ENCODE measurements around the gene GALNTL6. TPM values are rescaled to one million over a fixed set of nuclear protein-coding genes. Genes with fewer than 3 reads are reported as not detected.

Gene GALNTL6
- total and polyA plus RNA-seq, 4 donors = 6.1 to 25.4 (median 22.5) TPM

DNA sequence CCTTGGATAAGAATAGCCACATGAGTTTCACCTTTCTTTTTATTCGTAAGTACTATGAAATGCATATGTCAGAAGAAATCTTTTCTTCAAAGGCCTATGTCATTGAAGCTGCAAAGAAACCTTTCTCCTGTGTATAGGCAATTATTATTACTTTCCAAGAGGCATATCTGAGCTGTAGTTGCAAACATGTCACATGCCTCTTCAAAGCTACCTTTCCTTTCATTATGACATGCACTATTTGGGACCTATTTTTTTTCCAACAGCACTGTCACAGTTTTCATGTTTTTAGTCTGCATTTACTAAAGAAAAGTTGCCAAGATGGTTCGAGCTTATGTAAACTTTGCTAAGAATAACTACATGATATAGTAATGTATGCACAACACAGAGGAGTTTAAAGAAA, 806.6 kb downstream of the GALNTL6 start:
- Histone ChIP-seq H3K36me3 (ENCODE audit: control insufficient read depth, insufficient read depth, low read length) (no peaks in the 10 kb centered on the region), H3K9me3 (ENCODE audit: control insufficient read depth, insufficient read depth, low read length) (no peaks in the 10 kb centered on the region), H3K4me3 (ENCODE audit: low read depth, low read length) (no peak overlapping the region), H3K27me3 (ENCODE audit: control insufficient read depth, insufficient read depth, low read length) (no peaks in the 10 kb centered on the region), H3K27ac (ENCODE audit: low read depth, low read length) (no peak overlapping the region), H3K4me1 (ENCODE audit: control insufficient read depth, insufficient read depth, low read length) (no peaks in the 10 kb centered on the region)
- DNase-seq (ENCODE audit: low read depth in 4 of 6, low spot score in 6 of 6) = no peak
- WGBS (ENCODE audit: insufficient coverage) = no CpG with 5 or more reads among the region's 2 CpGs

DNA sequence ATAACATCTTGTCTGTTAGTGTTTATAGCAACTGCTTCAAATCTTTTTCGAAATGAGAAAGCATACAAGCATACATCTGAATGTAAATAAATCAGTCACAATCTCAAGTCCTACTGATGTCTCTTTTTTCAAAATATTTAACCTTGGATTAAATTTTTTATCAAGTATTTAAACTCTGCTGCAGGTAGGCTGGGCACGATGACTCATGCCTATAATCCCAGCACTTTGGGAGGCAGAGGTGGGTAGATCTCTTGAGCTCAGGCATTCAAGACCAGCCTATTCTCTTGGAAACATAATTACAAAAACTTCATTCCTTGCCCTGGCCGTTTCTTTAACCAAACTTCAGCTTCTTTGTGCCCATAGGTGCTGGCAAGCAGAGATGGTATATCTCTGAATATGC, 815.1 kb downstream of the GALNTL6 start:
- no peaks in the 10 kb centered on the region for H3K4me1 ChIP-seq (ENCODE audit: control insufficient read depth, insufficient read depth, low read length)
- H3K9me3 ChIP-seq (ENCODE audit: control insufficient read depth, insufficient read depth, low read length) = no peaks in the 10 kb centered on the region
- WGBS (ENCODE audit: insufficient coverage) = no CpG with 5 or more reads among the region's 3 CpGs
- DNase-seq (ENCODE audit: low read depth in 4 of 6, low spot score in 6 of 6) = no peak
- no peaks in the 10 kb centered on the region for H3K36me3 ChIP-seq (ENCODE audit: control insufficient read depth, insufficient read depth, low read length)
- H3K4me3 ChIP-seq (ENCODE audit: low read depth, low read length) = no peak overlapping the region
- no peak overlapping the region for H3K27ac ChIP-seq (ENCODE audit: low read depth, low read length)
- no peaks in the 10 kb centered on the region for H3K27me3 ChIP-seq (ENCODE audit: control insufficient read depth, insufficient read depth, low read length)

DNA sequence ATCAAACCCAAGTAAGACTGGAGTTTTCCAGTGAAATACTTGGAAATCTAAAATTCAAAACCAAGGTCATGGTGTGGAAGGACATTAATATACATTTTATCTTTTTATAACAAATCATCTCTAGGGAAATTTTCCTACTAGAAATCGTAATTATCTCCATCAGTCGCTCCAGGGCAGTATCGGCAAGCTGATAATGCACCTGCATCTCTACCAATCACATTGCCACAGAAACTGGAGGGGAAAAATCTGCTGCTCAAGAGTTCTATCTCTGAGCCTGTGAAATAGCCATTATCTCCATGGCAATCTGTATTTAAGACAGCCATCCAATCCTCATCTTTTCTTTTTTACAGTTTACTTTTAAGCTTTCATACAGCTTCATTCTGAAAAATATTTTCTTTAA, 817.1 kb downstream of the GALNTL6 start:
- no peak overlapping the region for H3K4me3 ChIP-seq (ENCODE audit: low read depth, low read length)
- H3K9me3 ChIP-seq (ENCODE audit: control insufficient read depth, insufficient read depth, low read length) = no peaks in the 10 kb centered on the region
- no peak overlapping the region for H3K27ac ChIP-seq (ENCODE audit: low read depth, low read length)
- no peaks in the 10 kb centered on the region for H3K27me3 ChIP-seq (ENCODE audit: control insufficient read depth, insufficient read depth, low read length)
- WGBS (ENCODE audit: insufficient coverage) = 67% methylated on average over 3 of the region's 3 CpGs
- peak in 1 of 6 donors; percentile 24 for DNase-seq (ENCODE audit: low read depth in 4 of 6, low spot score in 6 of 6)
- H3K4me1 ChIP-seq (ENCODE audit: control insufficient read depth, insufficient read depth, low read length) = no peaks in the 10 kb centered on the region
- no peaks in the 10 kb centered on the region for H3K36me3 ChIP-seq (ENCODE audit: control insufficient read depth, insufficient read depth, low read length)

DNA sequence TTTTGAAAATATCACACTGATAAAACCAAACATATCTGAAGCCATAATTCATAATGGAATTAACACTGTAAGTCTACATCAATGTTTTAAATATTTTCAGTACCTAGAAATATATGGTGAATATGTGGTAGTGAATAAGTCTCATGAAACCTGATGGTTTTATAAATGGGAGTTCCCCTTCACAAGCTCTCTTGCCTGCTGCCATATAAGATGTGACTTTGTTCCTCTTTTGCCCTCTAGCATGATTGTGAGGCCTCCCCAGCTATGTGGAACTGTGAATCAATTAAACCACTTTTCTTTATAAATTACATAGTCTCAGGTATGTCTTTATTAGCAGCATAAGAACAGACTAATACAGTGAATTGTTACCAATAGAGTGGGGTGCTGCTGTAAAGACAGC, 818.6 kb downstream of the GALNTL6 start:
- Histone ChIP-seq H3K9me3 (ENCODE audit: control insufficient read depth, insufficient read depth, low read length) (no peaks in the 10 kb centered on the region), H3K36me3 (ENCODE audit: control insufficient read depth, insufficient read depth, low read length) (no peaks in the 10 kb centered on the region), H3K4me3 (ENCODE audit: low read depth, low read length) (no peak overlapping the region), H3K27me3 (ENCODE audit: control insufficient read depth, insufficient read depth, low read length) (no peaks in the 10 kb centered on the region), H3K27ac (ENCODE audit: low read depth, low read length) (no peak overlapping the region), H3K4me1 (ENCODE audit: control insufficient read depth, insufficient read depth, low read length) (no peaks in the 10 kb centered on the region)
- no peak for DNase-seq (ENCODE audit: low read depth in 4 of 6, low spot score in 6 of 6)

DNA sequence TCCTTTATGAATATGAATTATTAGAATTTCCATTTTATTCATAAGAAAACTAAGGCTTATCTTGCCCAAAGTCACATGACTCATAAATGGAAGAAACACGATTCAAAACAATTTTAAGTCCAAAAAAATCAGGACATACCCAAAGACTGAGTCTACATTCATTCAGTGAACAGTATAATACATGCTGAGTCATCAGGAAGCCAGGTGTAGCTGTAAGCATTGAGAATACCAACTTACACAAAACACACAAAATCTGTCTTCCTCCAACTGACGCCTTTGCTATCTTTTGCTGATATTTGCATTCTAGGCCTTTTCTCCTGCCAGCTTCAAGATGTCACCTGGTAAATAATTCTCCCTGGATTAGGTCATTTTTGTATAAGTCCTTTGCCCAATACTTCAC, 835.3 kb downstream of the GALNTL6 start:
- 86% methylated on average over 1 of the region's 2 CpGs for WGBS (ENCODE audit: insufficient coverage)
- H3K36me3 ChIP-seq (ENCODE audit: control insufficient read depth, insufficient read depth, low read length) = no peaks in the 10 kb centered on the region
- no peaks in the 10 kb centered on the region for H3K4me1 ChIP-seq (ENCODE audit: control insufficient read depth, insufficient read depth, low read length)

DNA sequence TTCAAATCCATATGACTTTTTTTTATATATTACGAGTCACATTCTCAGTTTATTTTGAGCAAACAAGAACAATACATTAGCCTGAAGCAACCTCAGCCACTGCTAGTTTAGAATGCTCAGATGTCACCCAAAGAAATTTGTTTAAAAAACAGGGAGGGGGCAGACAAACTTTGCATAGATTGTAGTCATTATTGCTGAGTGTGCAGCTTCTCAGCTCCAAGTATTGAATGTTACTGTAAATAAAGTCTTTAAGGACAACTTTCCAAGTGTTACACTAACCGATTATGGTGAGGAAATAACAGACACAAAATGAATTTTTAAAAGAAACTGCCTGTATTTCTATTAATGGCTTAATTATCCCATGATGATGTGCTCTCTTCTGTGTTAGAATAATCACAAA, 835.9 kb downstream of the GALNTL6 start:
- DNase-seq (ENCODE audit: low read depth in 4 of 6, low spot score in 6 of 6) = no peak
- H3K36me3 ChIP-seq (ENCODE audit: control insufficient read depth, insufficient read depth, low read length) = no peaks in the 10 kb centered on the region
- no peaks in the 10 kb centered on the region for H3K9me3 ChIP-seq (ENCODE audit: control insufficient read depth, insufficient read depth, low read length)
- no peaks in the 10 kb centered on the region for H3K4me1 ChIP-seq (ENCODE audit: control insufficient read depth, insufficient read depth, low read length)
- no peaks in the 10 kb centered on the region for H3K27me3 ChIP-seq (ENCODE audit: control insufficient read depth, insufficient read depth, low read length)
- H3K27ac ChIP-seq (ENCODE audit: low read depth, low read length) = no peak overlapping the region
- no CpG with 5 or more reads among the region's 2 CpGs for WGBS (ENCODE audit: insufficient coverage)
- no peak overlapping the region for H3K4me3 ChIP-seq (ENCODE audit: low read depth, low read length)

More for the DNA sequence above, 835.3 kb downstream of the GALNTL6 start:
- no peaks in the 10 kb centered on the region for H3K27me3 ChIP-seq (ENCODE audit: control insufficient read depth, insufficient read depth, low read length)
- no peak for DNase-seq (ENCODE audit: low read depth in 4 of 6, low spot score in 6 of 6)
- no peak overlapping the region for H3K4me3 ChIP-seq (ENCODE audit: low read depth, low read length)
- no peak overlapping the region for H3K27ac ChIP-seq (ENCODE audit: low read depth, low read length)
- H3K9me3 ChIP-seq (ENCODE audit: control insufficient read depth, insufficient read depth, low read length) = no peaks in the 10 kb centered on the region

DNA sequence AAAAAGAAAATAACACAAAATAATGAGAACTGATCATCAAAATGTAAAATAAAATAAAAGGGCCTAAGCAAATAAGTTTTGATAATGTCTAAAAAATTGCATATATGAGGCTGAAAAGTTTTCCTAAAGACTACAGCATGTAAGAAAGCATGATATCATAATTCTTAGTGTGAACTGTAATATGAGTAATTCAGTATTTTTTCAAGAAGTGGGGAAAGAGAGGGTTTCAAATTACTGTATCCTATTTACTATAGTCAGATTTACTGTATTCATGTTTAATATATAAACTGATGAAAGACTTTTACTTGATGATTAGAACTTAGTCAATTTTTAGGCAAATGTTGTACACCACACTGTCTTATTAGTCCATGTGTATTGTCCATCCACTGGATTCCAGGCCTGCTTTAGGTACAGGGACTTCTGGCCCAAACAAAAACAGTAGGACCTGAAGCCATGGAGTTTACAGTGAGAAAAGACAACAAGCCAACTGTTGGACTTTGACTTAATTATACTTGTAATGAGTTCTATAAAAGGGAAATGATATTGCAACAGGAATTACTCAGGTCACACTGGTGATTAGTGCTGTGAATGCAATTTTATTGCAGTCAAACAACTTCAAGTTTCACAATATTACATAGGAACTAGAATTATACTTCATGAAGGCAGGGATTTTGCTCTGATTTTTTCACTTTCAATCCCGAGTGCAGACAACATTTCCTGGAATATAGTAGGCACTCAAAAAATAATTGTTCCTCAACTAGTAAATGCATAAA, 837.7 kb downstream of the GALNTL6 start:
- Histone ChIP-seq H3K27ac (ENCODE audit: low read depth, low read length) (no peak overlapping the region), H3K4me3 (ENCODE audit: low read depth, low read length) (no peak overlapping the region), H3K36me3 (ENCODE audit: control insufficient read depth, insufficient read depth, low read length) (no peaks in the 10 kb centered on the region), H3K9me3 (ENCODE audit: control insufficient read depth, insufficient read depth, low read length) (no peaks in the 10 kb centered on the region), H3K4me1 (ENCODE audit: control insufficient read depth, insufficient read depth, low read length) (no peaks in the 10 kb centered on the region), H3K27me3 (ENCODE audit: control insufficient read depth, insufficient read depth, low read length) (no peaks in the 10 kb centered on the region)
- no CpG with 5 or more reads among the region's 1 CpG for WGBS (ENCODE audit: insufficient coverage)
- peak in 1 of 6 donors; percentile 13 for DNase-seq (ENCODE audit: low read depth in 4 of 6, low spot score in 6 of 6)

DNA sequence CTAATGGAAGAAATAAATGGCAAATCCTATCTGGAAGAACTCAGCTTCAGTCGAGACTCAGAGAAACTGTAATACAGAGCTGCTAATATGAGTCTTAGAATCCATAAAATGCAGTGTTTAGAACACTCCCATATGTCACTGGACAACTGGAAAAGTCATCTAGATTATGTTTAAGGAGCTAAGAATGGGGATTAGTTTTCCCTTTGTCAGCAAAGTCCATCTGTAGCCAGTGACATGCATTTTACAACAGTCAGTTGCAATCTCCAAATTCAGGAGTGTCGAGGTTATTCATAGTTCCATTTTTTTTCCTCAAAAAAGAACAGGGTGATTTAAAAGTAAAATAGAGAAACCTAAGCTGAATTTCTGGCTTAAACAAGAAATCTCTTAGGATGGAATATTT, 838.8 kb downstream of the GALNTL6 start:
- H3K9me3 ChIP-seq (ENCODE audit: control insufficient read depth, insufficient read depth, low read length) = no peaks in the 10 kb centered on the region
- DNase-seq (ENCODE audit: low read depth in 4 of 6, low spot score in 6 of 6) = peak in 1 of 6 donors; percentile 4

DNA sequence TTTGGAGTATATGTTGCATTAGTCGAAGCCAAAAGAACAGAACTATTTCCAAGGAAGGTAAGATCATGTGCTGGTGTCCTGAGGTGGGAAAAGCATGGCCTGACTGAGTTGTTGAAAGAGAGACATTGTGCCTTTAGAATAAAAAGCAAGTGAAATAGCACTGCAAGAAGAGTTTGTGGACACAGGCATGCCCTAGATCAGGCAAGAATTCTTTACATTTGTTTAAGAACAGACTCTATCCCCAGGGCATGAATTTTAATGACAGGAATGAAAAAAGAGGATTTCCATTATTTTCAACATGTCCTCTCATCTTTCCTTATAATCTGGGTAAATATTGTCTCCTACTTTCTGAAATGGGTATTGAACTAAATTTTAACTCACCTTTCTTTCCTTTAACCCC, 839.2 kb downstream of the GALNTL6 start:
- Histone ChIP-seq H3K27me3 (ENCODE audit: control insufficient read depth, insufficient read depth, low read length) (no peaks in the 10 kb centered on the region), H3K4me1 (ENCODE audit: control insufficient read depth, insufficient read depth, low read length) (no peaks in the 10 kb centered on the region), H3K9me3 (ENCODE audit: control insufficient read depth, insufficient read depth, low read length) (no peaks in the 10 kb centered on the region), H3K27ac (ENCODE audit: low read depth, low read length) (no peak overlapping the region), H3K36me3 (ENCODE audit: control insufficient read depth, insufficient read depth, low read length) (no peaks in the 10 kb centered on the region), H3K4me3 (ENCODE audit: low read depth, low read length) (no peak overlapping the region)
- peak in 1 of 6 donors; percentile 3 for DNase-seq (ENCODE audit: low read depth in 4 of 6, low spot score in 6 of 6)
- 94% methylated on average over 1 of the region's 1 CpG for WGBS (ENCODE audit: insufficient coverage)

More for the DNA sequence above, 838.8 kb downstream of the GALNTL6 start:
- 86% methylated on average over 1 of the region's 2 CpGs for WGBS (ENCODE audit: insufficient coverage)
- H3K4me1 ChIP-seq (ENCODE audit: control insufficient read depth, insufficient read depth, low read length) = no peaks in the 10 kb centered on the region
- H3K36me3 ChIP-seq (ENCODE audit: control insufficient read depth, insufficient read depth, low read length) = no peaks in the 10 kb centered on the region
- H3K27ac ChIP-seq (ENCODE audit: low read depth, low read length) = no peak overlapping the region
- no peak overlapping the region for H3K4me3 ChIP-seq (ENCODE audit: low read depth, low read length)
- no peaks in the 10 kb centered on the region for H3K27me3 ChIP-seq (ENCODE audit: control insufficient read depth, insufficient read depth, low read length)

DNA sequence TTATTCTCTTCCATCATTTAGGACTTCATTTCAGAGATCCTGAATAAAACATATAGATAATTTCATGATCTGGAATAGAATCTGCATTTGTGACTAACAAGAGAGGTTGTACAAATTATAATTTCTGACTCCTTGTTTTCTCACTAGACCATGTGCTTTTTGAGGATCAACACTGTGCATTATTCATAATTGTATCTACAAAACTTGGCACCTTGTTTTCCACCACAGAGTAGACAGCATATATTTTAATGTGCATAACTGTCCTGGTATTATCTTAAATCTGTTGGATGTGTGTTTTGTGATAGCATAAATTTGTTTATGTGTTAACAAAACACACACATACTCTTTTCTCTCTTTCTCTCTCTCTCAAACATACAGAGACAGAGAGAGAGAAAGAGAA, 840.5 kb downstream of the GALNTL6 start:
- Histone ChIP-seq H3K36me3 (ENCODE audit: control insufficient read depth, insufficient read depth, low read length) (no peaks in the 10 kb centered on the region), H3K9me3 (ENCODE audit: control insufficient read depth, insufficient read depth, low read length) (no peaks in the 10 kb centered on the region), H3K27ac (ENCODE audit: low read depth, low read length) (no peak overlapping the region), H3K4me3 (ENCODE audit: low read depth, low read length) (no peak overlapping the region), H3K27me3 (ENCODE audit: control insufficient read depth, insufficient read depth, low read length) (no peaks in the 10 kb centered on the region), H3K4me1 (ENCODE audit: control insufficient read depth, insufficient read depth, low read length) (no peaks in the 10 kb centered on the region)
- peak in 1 of 6 donors; percentile 70 for DNase-seq (ENCODE audit: low read depth in 4 of 6, low spot score in 6 of 6)
